Activated naive CD4-positive, alpha-beta T cell treated with anti-CD3 and anti-CD28 coated beads, Interleukin-2, amount 50 U/mL, for 24 hours (primary cell): ENCODE results near the gene CAMK1G.

Experiments
- H3K27ac Mint-ChIP-seq: one replicate; pipeline ENCODE4 v1.8.0; 2021; ENCODE audit warnings: mild to moderate bottlenecking, mixed read lengths
- H3K27me3 Mint-ChIP-seq: one replicate; pipeline ENCODE4 v1.8.0; 2021; ENCODE audit warnings: mixed read lengths
- H3K36me3 Mint-ChIP-seq: one replicate; pipeline ENCODE4 v1.8.0; 2021; ENCODE audit warnings: mixed read lengths
- H3K4me1 Mint-ChIP-seq: one replicate; pipeline ENCODE4 v1.8.0; 2021; ENCODE audit warnings: mixed read lengths
- H3K4me3 Mint-ChIP-seq: one replicate; pipeline ENCODE4 v1.8.0; 2021; ENCODE audit warnings: mild to moderate bottlenecking, mixed read lengths
- H3K9me3 Mint-ChIP-seq: one replicate; pipeline ENCODE4 v1.8.0; 2021; ENCODE audit warnings: mixed read lengths

Gene CAMK1G

GRCh38 chr1:209607795-209608178 lies 24.3 kb downstream of the CAMK1G start:
- Mint-ChIP-seq H3K9me3 (no peaks in the 10 kb centered on the region), H3K4me3 (no peak overlapping the region), H3K27me3 (no peaks in the 10 kb centered on the region), H3K36me3 (no peaks in the 10 kb centered on the region), H3K27ac (peak overlapping the region; percentile 82), H3K4me1 (no peaks in the 10 kb centered on the region)

- Mint-ChIP-seq H3K9me3 (no peaks in the 10 kb centered on the region), H3K4me1 (no peaks in the 10 kb centered on the region), H3K36me3 (no peaks in the 10 kb centered on the region), H3K4me3 (no peak overlapping the region), H3K27ac (no peak overlapping the region), H3K27me3 (no peaks in the 10 kb centered on the region)
Measured at GRCh38 chr1:209609041-209609790, 25.7 kb downstream of the CAMK1G start.

- H3K27me3 Mint-ChIP-seq: no peaks in the 10 kb centered on the region
- H3K4me3 Mint-ChIP-seq: no peak overlapping the region
- H3K36me3 Mint-ChIP-seq: no peaks in the 10 kb centered on the region
- H3K9me3 Mint-ChIP-seq: no peaks in the 10 kb centered on the region
- H3K27ac Mint-ChIP-seq: no peak overlapping the region
- H3K4me1 Mint-ChIP-seq: no peaks in the 10 kb centered on the region
Measured at GRCh38 chr1:209609791-209610630, 26.5 kb downstream of the CAMK1G start.

DNA sequence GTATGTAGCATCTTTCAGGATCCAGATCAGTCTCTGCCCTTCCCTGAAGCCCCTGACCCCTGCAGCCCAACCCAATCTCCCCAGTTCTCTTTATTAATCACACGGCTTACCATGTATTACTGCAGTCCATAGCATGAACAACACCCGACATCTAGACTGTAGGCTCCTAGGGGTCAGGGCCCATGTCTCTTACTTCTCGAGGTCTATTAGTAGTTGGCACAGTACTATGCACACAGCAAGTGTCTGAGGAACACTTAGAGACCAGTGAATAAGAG lies 27.1 kb downstream of the CAMK1G start:
- H3K4me1 Mint-ChIP-seq: no peaks in the 10 kb centered on the region
- H3K36me3 Mint-ChIP-seq: no peaks in the 10 kb centered on the region
- H3K27ac Mint-ChIP-seq: no peak overlapping the region
- H3K27me3 Mint-ChIP-seq: no peaks in the 10 kb centered on the region
- H3K4me3 Mint-ChIP-seq: no peak overlapping the region
- no peaks in the 10 kb centered on the region for H3K9me3 Mint-ChIP-seq

DNA sequence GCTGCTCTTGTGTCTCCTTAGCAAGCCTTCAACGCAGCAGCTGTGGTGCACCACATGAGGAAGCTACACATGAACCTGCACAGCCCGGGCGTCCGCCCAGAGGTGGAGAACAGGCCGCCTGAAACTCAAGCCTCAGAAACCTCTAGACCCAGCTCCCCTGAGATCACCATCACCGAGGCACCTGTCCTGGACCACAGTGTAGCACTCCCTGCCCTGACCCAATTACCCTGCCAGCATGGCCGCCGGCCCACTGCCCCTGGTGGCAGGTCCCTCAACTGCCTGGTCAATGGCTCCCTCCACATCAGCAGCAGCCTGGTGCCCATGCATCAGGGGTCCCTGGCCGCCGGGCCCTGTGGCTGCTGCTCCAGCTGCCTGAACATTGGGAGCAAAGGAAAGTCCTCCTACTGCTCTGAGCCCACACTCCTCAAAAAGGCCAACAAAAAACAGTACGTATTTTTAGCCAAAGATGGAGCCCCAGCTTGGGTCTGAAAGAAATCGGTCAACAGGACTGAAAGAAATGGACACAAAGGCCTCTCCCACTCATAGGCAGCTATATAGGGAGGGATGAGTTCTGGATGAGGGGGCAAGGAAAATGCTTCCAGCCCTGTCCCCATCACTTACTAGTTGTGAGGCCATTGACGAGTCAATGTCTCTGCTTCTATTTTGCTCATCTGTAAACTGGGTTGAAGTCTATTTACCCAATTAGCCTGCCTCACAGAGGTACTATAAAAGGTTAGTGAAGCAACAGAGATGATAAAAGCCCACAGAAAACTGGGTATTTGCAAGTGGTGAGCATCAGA lies 28.5 kb downstream of the CAMK1G start:
- H3K4me3 Mint-ChIP-seq: no peak overlapping the region
- no peaks in the 10 kb centered on the region for H3K9me3 Mint-ChIP-seq
- H3K4me1 Mint-ChIP-seq: no peaks in the 10 kb centered on the region
- no peaks in the 10 kb centered on the region for H3K27me3 Mint-ChIP-seq
- no peak overlapping the region for H3K27ac Mint-ChIP-seq
- no peaks in the 10 kb centered on the region for H3K36me3 Mint-ChIP-seq

DNA sequence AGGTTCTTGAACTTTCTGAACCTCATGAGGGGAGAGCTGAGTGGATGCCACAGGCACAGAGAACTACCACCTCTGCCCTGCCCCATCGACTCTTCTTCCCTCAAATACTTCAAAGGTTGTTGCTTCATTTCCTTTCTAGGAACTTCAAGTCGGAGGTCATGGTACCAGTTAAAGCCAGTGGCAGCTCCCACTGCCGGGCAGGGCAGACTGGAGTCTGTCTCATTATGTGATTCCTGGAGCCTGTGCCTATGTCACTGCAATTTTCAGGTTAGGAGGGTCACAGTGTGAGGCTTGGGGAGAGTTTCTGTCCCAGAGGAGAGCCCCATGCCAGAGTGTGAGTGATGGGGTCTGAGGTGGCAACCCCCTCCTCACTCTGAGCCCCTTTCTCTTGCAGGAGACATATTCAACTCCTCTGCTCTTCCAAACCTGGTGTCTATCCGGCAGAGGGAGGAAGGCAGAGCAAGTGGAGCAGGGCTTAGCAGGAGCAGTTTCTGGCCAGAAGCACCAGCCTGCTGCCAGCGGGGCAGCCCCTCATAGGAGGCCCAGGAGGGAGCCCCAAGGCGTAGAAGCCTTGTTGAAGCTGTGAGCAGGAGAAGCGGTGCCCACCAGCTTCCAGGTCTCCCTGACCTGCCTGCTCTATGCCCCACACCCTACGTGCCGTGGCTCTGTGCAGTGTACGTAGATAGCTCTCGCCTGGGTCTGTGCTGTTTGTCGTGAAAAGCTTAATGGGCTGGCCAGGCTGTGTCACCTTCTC lies 29.3 kb downstream of the CAMK1G start:
- Mint-ChIP-seq H3K4me1 (no peaks in the 10 kb centered on the region), H3K36me3 (no peaks in the 10 kb centered on the region), H3K9me3 (no peaks in the 10 kb centered on the region), H3K27ac (no peak overlapping the region), H3K27me3 (no peaks in the 10 kb centered on the region), H3K4me3 (no peak overlapping the region)

DNA sequence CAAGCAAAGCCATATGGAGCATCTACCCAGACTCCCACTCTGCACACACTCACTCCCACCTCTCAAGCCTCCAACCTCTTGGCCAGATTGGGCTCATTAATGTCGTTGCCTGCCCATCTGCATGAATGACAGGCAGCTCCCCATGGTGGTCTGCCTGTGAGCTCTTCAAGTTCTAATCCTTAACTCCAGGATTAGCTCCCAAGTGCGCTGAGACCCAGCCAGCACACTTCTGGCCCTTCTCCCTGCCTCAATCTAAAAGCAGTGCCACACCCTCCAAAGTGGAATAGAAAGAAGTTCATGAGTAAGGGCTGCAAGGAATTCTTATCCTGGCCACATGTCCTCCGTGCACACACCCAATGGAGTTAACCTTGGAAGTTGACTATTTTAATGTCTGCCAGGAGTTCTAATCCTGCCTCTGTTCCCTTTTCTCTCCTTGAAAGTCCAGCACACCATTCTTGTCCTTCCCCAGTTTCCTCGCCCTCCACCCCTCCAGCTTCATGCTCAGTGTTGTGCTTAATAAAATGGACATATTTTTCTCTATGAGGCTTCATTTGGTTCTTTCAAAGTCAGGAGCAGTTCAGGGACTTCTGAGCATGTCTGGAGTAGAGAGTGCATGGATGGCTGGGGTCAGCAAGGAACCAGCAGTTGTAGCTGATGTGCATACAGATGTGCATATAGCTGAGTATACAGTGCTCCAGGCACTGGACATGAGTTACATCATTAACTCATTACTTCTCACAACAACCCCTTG lies 30.1 kb downstream of the CAMK1G start:
- peaks cover 3% of the 10 kb centered on the region for H3K4me1 Mint-ChIP-seq

GRCh38 chr1:209614151-209614420 lies 30.6 kb downstream of the CAMK1G start:
- no peaks in the 10 kb centered on the region for H3K36me3 Mint-ChIP-seq

More for the DNA sequence above, 30.1 kb downstream of the CAMK1G start:
- Mint-ChIP-seq H3K36me3 (no peaks in the 10 kb centered on the region), H3K27ac (no peak overlapping the region), H3K27me3 (no peaks in the 10 kb centered on the region), H3K9me3 (no peaks in the 10 kb centered on the region), H3K4me3 (no peak overlapping the region)

DNA sequence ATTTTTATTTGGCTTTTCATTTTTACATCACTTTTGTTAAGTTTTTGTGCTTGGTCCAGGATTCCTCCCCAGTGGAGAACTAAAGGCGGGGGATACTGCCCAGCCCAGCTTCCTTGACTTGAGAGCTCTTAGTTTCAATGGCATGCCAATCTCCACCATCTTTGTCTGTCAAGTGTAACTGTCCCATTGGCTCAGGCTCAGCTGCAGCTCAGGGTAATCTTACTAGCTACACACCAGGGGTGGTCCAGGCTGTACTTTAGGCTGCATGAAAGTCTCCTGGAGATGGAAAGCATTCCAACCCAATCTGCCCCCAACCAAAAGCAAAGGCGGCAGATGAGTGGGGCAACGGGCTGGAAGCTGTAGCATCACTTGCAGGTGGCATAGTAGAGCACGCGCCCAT lies 31.4 kb downstream of the CAMK1G start:
- Mint-ChIP-seq H3K27me3 (no peaks in the 10 kb centered on the region), H3K36me3 (no peaks in the 10 kb centered on the region), H3K4me3 (no peak overlapping the region), H3K27ac (no peak overlapping the region), H3K4me1 (peaks cover 10% of the 10 kb centered on the region), H3K9me3 (no peaks in the 10 kb centered on the region)

More at GRCh38 chr1:209614151-209614420, 30.6 kb downstream of the CAMK1G start:
- H3K27me3 Mint-ChIP-seq: no peaks in the 10 kb centered on the region
- peaks cover 8% of the 10 kb centered on the region for H3K4me1 Mint-ChIP-seq
- H3K4me3 Mint-ChIP-seq: no peak overlapping the region
- no peaks in the 10 kb centered on the region for H3K9me3 Mint-ChIP-seq
- H3K27ac Mint-ChIP-seq: no peak overlapping the region

DNA sequence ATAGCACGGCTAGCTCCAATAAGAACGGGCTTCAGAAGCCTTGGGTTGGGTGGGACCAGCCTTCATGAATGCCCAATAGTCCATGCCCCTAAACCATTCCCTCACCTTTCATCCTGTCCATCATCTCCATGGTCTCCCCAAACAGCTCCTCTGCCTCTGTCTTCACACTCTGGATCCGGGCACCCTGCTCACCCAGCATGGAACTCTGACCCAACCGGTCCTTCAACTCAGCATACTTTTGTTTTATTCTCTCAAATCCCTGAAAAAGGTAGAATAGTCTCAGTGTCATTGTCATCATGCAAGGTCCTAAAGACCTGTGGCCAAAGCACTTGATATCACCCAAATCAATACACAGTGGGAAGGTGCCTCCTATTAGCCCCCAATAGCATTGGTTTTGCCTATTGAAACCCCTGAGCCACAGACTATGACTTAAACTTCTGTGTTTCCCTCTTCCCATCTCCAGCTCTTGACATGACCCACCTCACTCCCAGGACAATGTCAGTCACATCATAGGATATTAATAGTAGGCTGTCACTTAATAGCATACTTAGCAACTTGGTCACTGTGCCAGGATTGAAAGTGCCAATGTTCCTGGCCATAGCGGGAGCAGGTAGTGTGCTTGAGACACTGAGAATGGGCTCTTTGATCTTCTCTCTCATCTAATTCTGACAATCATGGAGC lies 33.0 kb downstream of the CAMK1G start:
- Mint-ChIP-seq H3K9me3 (no peaks in the 10 kb centered on the region), H3K4me3 (no peak overlapping the region), H3K27ac (no peak overlapping the region), H3K4me1 (peaks cover 10% of the 10 kb centered on the region), H3K36me3 (no peaks in the 10 kb centered on the region), H3K27me3 (no peaks in the 10 kb centered on the region)

GRCh38 chr1:209617047-209617673 lies 33.6 kb downstream of the CAMK1G start:
- H3K9me3 Mint-ChIP-seq: no peaks in the 10 kb centered on the region
- H3K36me3 Mint-ChIP-seq: no peaks in the 10 kb centered on the region
- peaks cover 10% of the 10 kb centered on the region for H3K4me1 Mint-ChIP-seq
- no peak overlapping the region for H3K27ac Mint-ChIP-seq
- H3K27me3 Mint-ChIP-seq: no peaks in the 10 kb centered on the region
- no peak overlapping the region for H3K4me3 Mint-ChIP-seq

DNA sequence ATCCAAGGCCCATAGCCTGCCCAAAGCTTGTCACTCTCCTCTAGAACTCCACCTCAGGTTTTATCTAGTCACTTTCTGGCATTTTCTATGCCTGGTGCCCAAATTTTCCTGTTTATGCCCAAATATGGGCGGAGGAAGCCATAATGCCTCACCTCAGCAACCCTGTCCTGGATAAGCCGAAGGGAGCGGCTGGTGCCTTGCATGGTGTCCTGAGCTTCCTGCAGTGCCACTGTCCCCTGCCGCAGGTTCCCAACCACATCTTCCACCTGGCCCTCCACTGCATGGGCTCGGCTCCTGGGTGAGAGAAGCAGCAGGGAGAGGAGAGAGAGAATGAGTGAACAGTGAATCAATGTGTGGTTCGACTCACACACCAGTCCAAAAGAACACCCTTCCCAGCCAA lies 34.2 kb downstream of the CAMK1G start:
- Mint-ChIP-seq H3K4me1 (peaks cover 10% of the 10 kb centered on the region), H3K27me3 (no peaks in the 10 kb centered on the region), H3K36me3 (no peaks in the 10 kb centered on the region), H3K27ac (no peak overlapping the region), H3K9me3 (no peaks in the 10 kb centered on the region), H3K4me3 (no peak overlapping the region)

GRCh38 chr1:209618291-209618690 lies 34.8 kb downstream of the CAMK1G start:
- H3K4me3 Mint-ChIP-seq: no peak overlapping the region
- H3K4me1 Mint-ChIP-seq: peaks cover 10% of the 10 kb centered on the region
- no peaks in the 10 kb centered on the region for H3K27me3 Mint-ChIP-seq
- no peaks in the 10 kb centered on the region for H3K36me3 Mint-ChIP-seq
- H3K27ac Mint-ChIP-seq: no peak overlapping the region
- H3K9me3 Mint-ChIP-seq: no peaks in the 10 kb centered on the region

DNA sequence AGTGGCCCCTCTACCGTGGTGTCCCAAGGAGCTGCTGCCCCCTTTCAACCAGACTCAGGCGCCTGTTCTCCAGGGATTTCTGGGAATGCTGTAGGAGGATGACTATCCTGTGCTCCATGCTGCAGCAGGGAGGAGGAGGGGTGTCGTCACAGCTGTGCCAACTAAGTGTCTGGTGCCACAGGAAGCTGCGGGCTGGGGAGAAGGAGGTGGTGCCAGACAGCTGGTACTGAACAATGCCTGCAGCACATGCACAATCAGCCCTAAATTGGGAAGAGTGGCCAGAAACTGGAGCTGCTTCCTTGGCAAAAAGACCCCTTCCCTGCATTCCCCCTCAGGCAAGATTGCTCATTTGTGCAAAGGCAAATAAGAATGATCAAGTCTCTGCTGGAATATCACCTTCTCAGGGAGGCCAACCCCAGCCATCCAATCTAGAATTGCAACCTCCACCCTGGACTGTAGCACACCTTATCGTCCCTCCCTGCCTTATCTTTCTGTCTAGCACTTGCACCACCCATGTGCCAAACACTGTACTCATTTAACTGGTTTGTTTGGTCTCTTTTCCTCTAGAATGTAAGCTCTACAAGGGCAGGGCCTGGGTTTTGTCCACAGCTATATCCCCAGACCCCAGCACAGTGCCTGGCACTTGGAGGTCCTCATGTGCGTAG lies 35.4 kb downstream of the CAMK1G start:
- Mint-ChIP-seq H3K27ac (no peak overlapping the region), H3K4me3 (no peak overlapping the region), H3K9me3 (no peaks in the 10 kb centered on the region), H3K4me1 (peaks cover 10% of the 10 kb centered on the region), H3K36me3 (no peaks in the 10 kb centered on the region), H3K27me3 (no peaks in the 10 kb centered on the region)
